ENCODE results near the gene ZBTB5.
"Not testable (repeated sequence)": the region's sequence is repeated elsewhere in the genome, so short reads cannot be mapped to it uniquely, and the experiment has no call there.

Gene ZBTB5

DNA sequence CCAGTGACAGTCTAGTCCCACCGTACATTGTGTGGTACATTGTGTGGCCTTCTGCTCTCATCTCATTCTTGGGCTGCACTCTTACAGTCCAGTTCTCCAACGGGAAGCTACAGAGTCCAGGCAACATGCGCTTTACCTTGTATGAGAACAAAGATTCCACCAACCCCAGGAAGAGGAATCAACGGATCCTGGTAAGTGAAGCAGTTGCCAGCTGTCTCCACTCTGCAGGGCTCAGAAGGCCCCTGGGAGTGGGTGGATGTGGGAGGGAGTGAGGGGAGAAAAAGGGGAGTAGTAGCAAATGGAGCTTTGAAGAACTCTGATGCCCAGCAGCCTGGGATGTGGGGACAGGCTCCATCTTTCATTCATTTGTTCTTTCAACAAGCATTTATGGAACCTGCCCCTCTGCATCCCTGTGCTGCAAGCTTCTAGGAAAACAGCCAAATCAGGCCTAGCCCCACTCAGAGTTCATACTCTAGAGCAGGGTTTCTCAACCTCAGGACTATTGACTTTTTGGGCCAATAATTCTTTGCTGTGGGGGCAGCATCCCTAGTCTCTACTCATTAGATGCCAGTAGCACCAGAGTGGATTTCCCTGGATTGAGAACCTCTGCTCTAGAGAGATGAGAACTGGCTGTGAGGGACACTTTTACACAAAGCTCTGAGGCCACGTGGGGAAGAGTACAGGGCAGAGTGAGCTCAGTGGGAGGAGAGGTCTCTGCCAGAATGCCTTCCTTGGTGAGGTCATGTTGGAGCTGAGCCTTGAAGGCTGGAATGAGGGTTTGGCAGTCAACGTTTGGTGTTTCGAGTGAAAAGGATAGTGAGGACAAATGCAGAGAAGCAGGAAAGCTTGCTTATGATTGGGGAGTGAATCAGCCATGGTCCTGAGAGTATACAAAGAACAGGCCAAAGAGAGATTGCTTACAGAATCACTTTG, 21.6 kb upstream of the ZBTB5 start:
- DNase-seq (ENCODE audit: low spot score) = no peak
- TF ChIP-seq CTCF (IDR thresholded peaks at IDR 0.05; ENCODE audit: borderline replicate concordance, control extremely low read depth, extremely low read depth, insufficient read depth, missing control alignments) = no peak
- in situ Hi-C loops (cut with MboI; ENCODE audit: low sequenced_read_pairs, unreplicated experiment) = loop anchor here (10.0 kb wide), 1 partner anchor 108 kb away; the partner anchor contains the start of gene TOMM5

DNA sequence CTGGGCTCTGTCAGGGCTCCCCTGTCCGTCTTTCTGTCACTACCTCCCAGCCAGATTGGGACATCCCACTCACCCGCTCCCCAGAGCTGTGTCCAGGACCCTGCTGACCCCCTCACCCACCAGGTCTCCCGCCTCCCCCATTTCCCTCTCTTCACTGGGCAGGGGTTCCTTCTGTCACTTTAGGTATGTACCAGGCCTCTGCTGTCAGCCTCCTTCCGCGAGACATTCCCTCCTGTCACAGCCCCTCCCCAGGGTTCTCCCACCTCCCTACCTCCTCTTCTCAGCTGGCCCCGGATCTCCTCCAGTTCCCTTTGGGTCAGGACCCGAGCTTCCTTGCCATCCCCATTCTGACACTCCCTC, 21.0 kb upstream of the ZBTB5 start:
- in situ Hi-C loops (cut with MboI; ENCODE audit: low sequenced_read_pairs, unreplicated experiment) = loop anchor here (10.0 kb wide), 1 partner anchor 109 kb away; the partner anchor contains the start of gene TOMM5
- DNase-seq (ENCODE audit: low spot score) = no peak
- TF ChIP-seq CTCF (IDR thresholded peaks at IDR 0.05; ENCODE audit: borderline replicate concordance, control extremely low read depth, extremely low read depth, insufficient read depth, missing control alignments) = no peak

DNA sequence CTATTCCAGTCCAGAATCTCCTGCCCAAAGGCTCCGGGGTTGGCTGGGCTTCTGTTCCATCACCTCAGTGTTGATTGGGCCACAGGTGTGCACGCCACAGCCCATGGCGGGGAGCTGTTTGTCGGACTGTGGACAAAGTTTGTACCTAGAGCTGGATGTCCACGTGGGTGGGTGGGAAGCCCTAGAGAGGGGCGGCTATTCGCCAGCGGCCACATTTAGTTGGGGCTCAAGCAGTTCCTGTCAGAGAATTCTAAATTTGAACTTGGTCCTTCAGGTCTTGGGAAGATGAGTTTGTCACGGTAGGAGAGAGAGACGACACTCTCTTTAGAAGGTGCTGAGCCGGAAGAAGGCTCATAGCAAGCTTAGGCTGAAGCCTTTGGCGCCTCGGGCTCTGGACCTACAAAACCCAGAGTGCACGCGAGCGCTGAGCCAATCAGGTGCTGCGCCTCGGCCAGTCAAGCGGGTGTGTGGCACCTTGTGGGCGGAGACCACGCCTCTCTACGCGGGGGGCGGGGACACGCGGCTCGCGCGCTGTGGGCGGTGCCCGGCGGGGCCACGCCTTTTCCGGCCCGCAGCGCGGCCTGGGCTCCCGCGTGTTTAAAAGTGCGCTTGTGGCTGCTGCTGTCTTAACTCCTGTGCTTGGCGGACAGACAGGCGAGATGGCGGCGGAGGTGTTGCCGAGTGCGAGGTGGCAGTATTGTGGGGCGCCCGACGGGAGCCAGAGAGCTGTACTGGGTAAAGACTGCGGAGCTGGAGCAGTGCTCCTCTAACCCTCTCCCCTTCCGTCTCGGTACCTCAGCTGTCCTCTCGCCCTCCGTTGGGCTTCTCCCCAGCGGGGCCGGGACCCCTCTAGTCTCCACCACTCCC, 20.4 kb upstream of the ZBTB5 start, which contains the start of gene POLR1E:
Gene POLR1E (plus strand): TSS at position 560 of the 867 bp plus-strand sequence. CDS start 100 bp downstream, at position 660.
- TF ChIP-seq CTCF (IDR thresholded peaks at IDR 0.05; ENCODE audit: borderline replicate concordance, control extremely low read depth, extremely low read depth, insufficient read depth, missing control alignments) = no peak
- in situ Hi-C loops (cut with MboI; ENCODE audit: low sequenced_read_pairs, unreplicated experiment) = loop anchor here (10.0 kb wide), 1 partner anchor 109 kb away; the partner anchor contains the start of gene TOMM5
- DNase-seq (ENCODE audit: low spot score) = peak; percentile 100

GRCh38 chr9:37480759-37481158, 15.5 kb upstream of the ZBTB5 start:
- TF ChIP-seq CTCF (IDR thresholded peaks at IDR 0.05; ENCODE audit: borderline replicate concordance, control extremely low read depth, extremely low read depth, insufficient read depth, missing control alignments) = no peak
- in situ Hi-C loops (cut with MboI; ENCODE audit: low sequenced_read_pairs, unreplicated experiment) = loop anchor here (10.0 kb wide), 1 partner anchor 114 kb away; the partner anchor contains the start of gene TOMM5
- DNase-seq (ENCODE audit: low spot score) = no peak

- in situ Hi-C loops (cut with MboI; ENCODE audit: low sequenced_read_pairs, unreplicated experiment); DNase-seq (ENCODE audit: low spot score): not testable (repeated sequence)
Measured at GRCh38 chr9:37477987-37478619, 12.9 kb upstream of the ZBTB5 start.

- in situ Hi-C loops (cut with MboI; ENCODE audit: low sequenced_read_pairs, unreplicated experiment); DNase-seq (ENCODE audit: low spot score): not testable (repeated sequence)
Measured at GRCh38 chr9:37477443-37477842, 12.2 kb upstream of the ZBTB5 start.

DNA sequence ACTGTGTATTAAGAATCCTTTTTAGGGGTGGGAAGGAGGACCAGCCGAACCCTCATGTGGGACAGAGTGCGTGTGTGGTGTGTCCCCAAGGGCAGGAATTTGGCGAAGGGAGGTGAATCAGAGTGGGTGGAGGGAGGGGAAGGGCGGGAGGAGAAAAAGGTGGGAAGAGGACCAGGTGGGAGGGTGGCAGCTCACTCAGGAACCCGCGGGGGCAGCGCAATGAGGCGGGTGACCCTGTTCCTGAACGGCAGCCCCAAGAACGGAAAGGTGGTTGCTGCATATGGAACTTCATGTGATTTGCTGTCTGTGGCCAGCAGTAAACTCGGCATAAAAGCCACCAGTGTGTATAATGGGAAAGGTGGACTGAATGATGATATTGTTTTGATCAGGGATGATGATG, 11.7 kb upstream of the ZBTB5 start:
- no peak for TF ChIP-seq CTCF (IDR thresholded peaks at IDR 0.05; ENCODE audit: borderline replicate concordance, control extremely low read depth, extremely low read depth, insufficient read depth, missing control alignments)
- in situ Hi-C loops (cut with MboI; ENCODE audit: low sequenced_read_pairs, unreplicated experiment) = no loop called here
- DNase-seq (ENCODE audit: low spot score) = no peak

All from GM13976 (cell line).